NB4 (cell line): Measurements from ENCODE around the gene OR52B4.

Experiments
- MYC ChIP-seq: IDR thresholded peaks from 2 replicates; pipeline ENCODE4 v1.6.1; 2011; ENCODE audit warnings: low read depth, low read length
- POLR2A ChIP-seq: IDR thresholded peaks from 2 replicates; pipeline ENCODE4 v1.6.1; 2011; ENCODE audit warnings: mild to moderate bottlenecking; ENCODE audit not compliant: insufficient read length; ENCODE audit errors: extremely low read depth
- TF ChIP-seq, protein P1 (sequence below): IDR thresholded peaks from one replicate; pipeline ENCODE4 v1.5.1; 2012; ENCODE audit warnings: low read depth, low read length
- TF ChIP-seq, protein P2 (sequence below): IDR thresholded peaks from 2 replicates; pipeline ENCODE4 v1.6.1; 2011; ENCODE audit warnings: low read depth, low read length

DNA sequence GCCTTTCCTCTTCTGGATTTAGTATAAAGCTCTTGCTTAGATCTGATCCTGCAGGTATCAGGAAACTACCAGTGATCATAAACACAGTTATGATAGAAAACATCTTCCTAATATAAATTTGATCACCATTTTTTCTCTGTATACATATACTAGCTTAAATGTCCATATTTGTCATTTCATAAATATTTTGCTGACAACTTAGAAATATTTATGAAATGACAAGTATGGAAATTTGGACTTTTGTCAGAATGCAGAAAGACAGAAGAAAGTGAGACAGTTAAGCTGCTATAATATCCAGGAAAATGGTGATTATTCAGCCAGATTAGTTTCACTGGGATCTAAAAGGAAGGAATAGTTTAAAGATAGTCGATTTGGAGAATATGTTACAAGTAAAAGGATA lies 48.1 kb upstream of the OR52B4 start:
- TF ChIP-seq POLR2A (no peak), MYC (no peak)
- TF ChIP-seq, protein P1, sequence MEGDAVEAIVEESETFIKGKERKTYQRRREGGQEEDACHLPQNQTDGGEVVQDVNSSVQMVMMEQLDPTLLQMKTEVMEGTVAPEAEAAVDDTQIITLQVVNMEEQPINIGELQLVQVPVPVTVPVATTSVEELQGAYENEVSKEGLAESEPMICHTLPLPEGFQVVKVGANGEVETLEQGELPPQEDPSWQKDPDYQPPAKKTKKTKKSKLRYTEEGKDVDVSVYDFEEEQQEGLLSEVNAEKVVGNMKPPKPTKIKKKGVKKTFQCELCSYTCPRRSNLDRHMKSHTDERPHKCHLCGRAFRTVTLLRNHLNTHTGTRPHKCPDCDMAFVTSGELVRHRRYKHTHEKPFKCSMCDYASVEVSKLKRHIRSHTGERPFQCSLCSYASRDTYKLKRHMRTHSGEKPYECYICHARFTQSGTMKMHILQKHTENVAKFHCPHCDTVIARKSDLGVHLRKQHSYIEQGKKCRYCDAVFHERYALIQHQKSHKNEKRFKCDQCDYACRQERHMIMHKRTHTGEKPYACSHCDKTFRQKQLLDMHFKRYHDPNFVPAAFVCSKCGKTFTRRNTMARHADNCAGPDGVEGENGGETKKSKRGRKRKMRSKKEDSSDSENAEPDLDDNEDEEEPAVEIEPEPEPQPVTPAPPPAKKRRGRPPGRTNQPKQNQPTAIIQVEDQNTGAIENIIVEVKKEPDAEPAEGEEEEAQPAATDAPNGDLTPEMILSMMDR = no peak
- TF ChIP-seq, protein P2, sequence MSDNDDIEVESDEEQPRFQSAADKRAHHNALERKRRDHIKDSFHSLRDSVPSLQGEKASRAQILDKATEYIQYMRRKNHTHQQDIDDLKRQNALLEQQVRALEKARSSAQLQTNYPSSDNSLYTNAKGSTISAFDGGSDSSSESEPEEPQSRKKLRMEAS = no peak
